HG03064 (cell line): ENCODE measurements around the gene OR56A3.

Experiments used
- ATAC-seq: cut with Tn5 transposase; IDR thresholded peaks from one replicate; pipeline ENCODE4 v1.9.1; 2021; ENCODE audit warnings: low read depth; ENCODE audit not compliant: unreplicated experiment

Gene OR56A3

DNA sequence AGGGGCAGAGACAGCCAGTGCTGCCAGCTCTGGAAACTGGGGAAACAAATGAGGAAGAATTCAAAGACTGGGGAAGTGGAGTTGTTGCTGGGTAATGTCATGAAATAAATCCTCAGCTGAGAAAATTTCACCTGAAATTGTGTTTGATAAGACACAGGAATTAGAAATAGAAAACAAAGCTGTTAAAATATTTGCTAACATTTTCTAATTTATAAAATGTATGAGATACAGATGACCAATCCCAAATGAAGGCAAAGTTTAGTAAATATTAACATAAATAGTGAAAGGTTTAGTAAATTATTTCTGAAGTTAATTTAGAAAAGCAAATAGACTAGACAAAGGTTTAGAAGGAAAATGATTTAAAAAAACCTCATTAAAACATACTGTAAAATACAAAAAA, 26.3 kb downstream of the OR56A3 start, which contains the start of gene OR56A5:
TSS of gene OR56A5 (minus strand) at position 101 of the 400 bp plus-strand sequence. CDS start at position 101, 0 bp downstream.
- no peak for ATAC-seq

DNA sequence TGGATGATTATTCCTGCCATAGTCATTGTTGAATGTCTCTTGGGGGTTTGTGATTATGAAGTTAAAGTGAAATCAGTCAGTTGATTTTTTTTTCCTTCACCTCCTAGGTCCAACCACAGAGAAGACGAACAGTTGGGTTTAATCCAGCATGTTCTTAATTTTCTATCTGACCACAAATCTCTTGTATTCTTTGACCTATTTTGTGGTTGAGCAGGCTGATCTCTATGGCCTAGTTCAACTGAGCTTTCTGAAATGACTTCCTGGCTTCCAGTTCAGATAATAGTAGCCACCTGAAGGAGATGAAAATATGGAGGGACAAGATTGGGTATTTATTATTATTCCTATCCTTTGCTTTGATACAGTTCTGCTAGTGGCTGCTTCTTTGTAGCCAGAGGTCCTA, 31.5 kb downstream of the OR56A3 start:
- ATAC-seq, result no peak

GRCh38 chr11:5983443-5983842, 41.4 kb downstream of the OR56A3 start:
- ATAC-seq, result no peak

DNA sequence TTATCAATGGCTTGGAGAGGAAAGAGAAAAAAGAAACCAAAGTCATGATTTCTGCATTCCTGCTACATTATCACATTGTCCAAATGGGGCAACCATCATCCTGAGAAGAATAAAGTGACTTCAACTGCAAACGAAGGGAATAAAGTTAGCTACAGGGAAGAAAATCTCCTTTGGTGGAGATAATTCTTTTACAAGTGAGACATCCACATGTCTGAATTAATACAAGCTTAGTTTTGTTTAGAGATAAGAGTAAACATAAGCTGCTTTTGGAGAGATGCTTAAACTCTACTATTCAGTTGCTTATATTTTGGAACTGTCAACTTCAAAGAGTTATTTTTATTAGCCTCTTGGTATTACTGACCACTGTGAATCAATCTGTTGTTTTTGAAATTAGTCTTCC, 44.8 kb downstream of the OR56A3 start, which contains the start of gene OR52L1:
TSS of gene OR52L1 (minus strand) at position 101 of the 400 bp plus-strand sequence. CDS start at position 46, 55 bp downstream.
- ATAC-seq, result no peak

DNA sequence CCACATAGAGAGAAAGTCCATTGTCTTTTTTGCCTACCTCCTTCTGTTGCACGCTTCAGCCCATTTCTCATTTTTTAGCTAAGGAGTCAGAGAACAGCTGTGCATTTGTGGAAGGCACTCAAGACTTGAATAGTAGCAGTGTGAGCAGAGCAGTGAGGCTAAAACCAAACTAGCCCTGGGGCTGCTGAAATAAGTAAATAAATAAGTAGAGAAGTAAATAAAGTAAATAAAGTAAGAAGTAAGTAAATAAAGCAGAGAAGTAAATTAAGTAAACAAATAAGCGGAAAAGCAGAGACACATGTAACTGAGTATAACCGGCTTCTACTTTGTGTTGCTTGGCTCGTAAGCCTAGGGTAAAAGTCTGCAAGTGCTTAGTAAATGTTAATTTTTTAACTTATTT, 47.2 kb downstream of the OR56A3 start:
- no peak for ATAC-seq

DNA sequence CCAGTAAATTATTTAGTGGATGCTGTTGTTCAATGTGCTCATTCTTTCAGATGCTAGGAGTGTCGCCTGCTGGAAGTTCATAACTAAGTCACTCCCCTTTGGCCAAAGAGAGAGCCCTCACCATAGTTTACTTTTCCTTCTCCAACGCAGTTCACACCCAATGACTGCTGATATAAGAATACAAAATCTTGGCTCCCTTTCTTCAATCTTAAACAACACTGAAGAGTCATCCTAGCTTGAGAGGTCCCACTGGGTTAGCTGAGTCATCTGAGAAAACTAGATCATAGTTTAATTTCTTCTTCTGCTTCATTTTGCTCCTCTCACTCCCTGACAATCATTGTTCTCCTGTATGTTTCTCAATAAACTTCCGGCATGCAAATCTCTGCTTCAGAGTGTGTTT, 50.1 kb downstream of the OR56A3 start:
- no peak for ATAC-seq

DNA sequence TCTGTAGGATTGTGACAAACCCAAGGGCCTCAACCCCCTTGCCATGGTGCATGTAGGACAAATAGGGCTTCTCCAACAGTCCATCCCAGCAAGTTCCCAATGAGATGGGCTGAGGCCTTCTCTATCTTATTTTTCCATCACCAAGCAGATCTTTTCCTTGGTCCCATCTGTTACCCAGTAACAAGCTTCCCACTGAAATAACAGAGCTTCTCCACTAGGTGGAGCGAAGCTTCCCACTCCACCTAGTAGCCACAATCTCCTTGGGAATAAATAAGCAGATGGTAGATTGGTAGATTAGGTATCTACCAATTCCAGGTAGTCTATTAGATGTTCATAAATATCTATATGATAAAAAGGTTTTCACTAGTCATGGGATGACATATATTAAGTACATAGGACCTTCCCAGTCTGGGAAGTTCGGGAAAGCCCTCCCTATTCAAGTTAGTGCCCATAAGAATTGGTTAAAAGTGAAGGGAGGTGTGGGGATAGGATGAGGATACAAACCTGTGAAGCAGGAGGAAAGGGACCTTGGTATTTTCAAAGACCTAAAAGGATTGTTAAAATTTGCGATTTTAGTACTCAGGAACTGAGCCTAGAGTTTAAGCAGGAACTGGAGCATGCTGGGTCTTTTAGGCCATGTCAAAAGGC, 50.7 kb downstream of the OR56A3 start:
- ATAC-seq, result no peak

DNA sequence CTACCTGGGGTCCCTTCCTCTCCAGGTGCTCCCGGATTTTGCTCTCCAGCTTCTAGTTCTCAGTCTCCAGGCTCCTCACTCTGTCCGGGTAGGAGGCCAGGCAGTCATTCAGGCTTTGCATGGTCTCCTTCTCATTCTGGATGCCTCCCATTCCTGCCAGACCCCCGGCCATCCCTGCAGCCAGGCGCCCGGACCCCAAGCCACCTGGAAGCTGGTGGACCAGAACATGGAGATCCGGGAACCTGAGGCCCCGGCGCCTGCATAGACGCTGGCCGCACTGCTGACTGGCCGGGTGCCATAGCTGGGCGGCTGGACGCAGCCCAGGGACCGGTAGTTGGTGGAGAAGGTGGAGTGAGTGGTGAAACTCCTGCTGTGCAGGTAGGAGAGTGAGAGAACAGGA, 52.7 kb downstream of the OR56A3 start:
- ATAC-seq, result no peak
